M059J (cell line): ENCODE data around the gene PPP1R7. TPM values are rescaled to one million over a fixed set of nuclear protein-coding genes. Genes with fewer than 3 reads are reported as not detected.
"Not testable (repeated sequence)": the region's sequence is repeated elsewhere in the genome, so short reads cannot be mapped to it uniquely, and the experiment has no call there.

Experiments
- DNase-seq: peaks from one replicate; pipeline ENCODE4 v3.0.0-alpha.2; 2012; ENCODE audit warnings: low read depth
- total RNA-seq: library from RNA; depleted of rRNA; stranded (reverse); fragments of >200 nt; shearing (Covaris generic); gene quantifications from 2 replicates; pipeline ENCODE4 v1.2.3, GENCODE V29; 2014

PPP1R7 gene
- total RNA-seq, 1 experiment from 2014 or later: 60.7 TPM

- DNase-seq: no peak
Measured at GRCh38 chr2:241193271-241193670, 43.0 kb downstream of the PPP1R7 start.

- DNase-seq: no peak
Measured at GRCh38 chr2:241194811-241195210, 44.5 kb downstream of the PPP1R7 start.

GRCh38 chr2:241195506-241196130 is 45.4 kb downstream of the PPP1R7 start:
- DNase-seq: no peak

DNA sequence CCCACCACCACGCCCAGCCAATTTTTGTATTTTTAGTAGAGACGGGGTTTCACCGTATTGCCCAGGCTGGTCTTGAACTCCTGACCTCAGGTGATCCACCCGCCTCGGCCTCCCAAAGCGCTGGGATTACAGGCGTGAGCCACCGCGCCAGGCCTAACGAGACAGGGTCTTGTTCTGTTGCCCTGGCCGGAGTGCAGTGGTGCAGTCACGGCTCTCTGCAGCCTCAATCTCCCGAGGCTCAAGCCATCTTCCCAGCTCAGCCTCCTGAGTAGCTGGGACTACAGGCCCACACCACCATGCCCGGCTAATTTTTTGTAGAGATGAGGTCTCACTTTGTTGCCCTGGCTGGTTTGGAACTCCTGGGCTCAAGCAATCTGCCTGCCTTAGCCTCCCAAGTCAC is 47.0 kb downstream of the PPP1R7 start:
- not testable (repeated sequence) for DNase-seq

DNA sequence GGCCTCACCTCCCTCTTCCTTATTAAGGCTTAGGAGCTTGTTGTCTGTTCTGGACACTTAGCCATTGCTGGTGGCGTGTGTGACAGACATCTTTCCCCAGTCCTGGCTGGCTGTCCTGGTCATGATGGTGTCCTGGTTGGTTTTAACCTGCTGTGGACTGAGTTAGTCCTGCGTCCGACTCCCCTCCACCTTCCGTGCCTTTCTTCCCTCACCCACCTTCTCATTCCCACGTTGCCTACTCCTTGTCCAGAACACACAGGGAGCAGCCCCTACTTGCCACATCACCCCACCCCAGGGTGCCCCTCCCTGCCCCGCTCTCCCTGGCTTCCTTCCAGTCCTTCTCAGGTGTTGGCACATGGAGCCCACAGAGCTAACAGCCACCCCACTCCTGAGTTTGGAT is 47.7 kb downstream of the PPP1R7 start:
- DNase-seq: no peak

DNA sequence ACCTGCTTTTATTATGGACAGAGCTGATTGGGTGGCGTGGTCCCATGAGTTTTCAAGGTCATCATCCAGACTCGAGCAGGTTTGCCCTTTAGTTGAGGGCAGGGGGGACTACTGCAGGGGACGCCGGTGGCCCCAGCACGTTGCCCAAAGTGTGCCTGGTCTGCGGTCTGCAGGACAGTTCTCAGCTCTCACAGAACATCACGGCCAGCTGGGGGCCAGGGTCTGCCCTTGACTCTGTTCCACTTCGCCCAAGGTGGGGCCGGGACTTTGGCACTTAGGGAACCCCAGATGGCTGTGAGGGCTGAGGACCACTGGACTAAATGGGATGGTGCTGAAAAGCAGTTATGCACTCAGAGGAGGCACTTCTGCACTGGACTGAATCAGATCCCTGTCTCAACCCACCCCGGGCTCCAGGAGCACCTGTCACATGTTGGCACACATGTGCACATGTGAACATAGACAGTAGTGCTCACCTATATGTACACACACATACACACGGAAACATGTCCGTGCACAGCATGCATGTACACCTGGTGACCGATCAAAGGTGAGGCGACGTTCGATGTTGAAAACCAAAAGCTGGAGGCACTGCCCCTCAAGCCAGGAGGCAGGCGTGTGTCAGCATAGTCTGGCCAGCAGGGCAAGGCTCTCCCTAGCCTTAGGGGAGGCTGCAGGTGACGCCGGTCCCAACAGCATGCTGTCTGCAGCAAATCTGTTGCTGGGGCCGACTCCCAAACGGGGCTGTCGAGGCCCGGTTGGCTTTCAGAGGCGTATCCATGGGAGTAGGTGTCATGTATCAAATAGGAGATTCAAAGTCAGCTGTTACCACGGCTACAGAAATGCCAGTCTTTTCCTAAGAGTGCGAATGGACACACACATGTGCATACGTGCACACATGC is 48.4 kb downstream of the PPP1R7 start:
- DNase-seq: no peak

DNA sequence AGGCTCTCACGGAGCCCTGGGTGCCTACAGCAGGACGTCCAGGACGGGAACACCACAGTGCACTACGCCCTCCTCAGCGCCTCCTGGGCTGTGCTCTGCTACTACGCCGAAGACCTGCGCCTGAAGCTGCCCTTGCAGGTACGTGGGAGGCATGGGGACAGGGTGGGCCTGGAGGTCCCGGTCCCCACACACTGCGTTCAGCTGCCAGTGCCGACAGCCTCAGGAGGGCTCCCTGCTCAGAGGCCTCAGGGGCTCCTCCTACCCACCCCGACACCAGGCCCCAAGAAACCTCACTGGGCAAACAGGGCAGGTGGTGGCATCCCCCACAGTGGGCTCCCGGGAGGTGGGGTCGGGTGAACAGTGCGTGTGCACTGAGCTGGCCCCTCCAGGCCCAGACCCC is 49.0 kb downstream of the PPP1R7 start:
- DNase-seq: no peak

DNA sequence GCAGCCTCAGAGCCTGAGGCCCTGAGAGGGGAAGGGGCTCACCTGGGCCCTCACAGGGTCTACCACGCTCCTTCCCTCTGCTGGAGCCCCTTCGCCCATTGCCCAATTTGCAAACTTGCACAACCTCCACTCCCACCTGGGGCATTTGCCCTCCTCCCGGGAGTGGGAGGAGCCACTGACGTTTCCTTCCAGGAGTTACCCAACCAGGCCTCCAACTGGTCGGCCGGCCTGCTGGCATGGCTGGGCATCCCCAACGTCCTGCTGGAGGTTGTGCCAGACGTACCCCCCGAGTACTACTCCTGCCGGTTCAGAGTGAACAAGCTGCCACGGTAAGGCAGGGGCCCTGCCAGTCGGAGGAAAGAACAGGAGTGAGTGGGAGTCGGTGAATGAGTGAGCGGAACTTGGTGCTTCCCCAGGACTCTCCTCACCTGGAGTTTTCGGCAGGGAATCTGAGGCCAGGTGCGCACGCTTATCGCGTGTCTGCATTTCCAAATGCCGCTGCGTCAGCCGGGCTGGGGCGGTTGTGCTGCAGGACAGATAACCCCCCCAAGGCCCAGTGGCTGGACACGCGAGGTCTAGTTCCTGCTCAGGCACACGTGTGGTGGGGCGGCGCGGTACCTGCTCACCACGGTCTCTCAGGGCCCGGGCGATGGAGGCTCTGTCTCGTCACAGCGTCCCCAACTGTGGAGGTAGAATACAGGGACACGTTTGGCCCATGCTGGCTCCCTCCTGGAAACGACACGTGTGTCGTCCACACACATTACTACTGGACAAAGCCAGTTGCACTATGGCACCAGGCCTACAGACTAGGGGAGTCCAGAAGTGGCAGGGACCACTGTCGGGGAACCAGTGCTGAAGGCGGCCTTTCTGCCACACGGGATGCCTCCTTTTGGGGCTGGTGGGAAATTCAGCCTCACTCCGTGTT is 49.9 kb downstream of the PPP1R7 start:
- DNase-seq: no peak

GRCh38 chr2:241200822-241201395 is 50.6 kb downstream of the PPP1R7 start:
- no peak for DNase-seq

- no peak for DNase-seq
Measured at GRCh38 chr2:241201445-241202267, 51.4 kb downstream of the PPP1R7 start.

GRCh38 chr2:241202268-241202585 is 52.0 kb downstream of the PPP1R7 start:
- no peak for DNase-seq

DNA sequence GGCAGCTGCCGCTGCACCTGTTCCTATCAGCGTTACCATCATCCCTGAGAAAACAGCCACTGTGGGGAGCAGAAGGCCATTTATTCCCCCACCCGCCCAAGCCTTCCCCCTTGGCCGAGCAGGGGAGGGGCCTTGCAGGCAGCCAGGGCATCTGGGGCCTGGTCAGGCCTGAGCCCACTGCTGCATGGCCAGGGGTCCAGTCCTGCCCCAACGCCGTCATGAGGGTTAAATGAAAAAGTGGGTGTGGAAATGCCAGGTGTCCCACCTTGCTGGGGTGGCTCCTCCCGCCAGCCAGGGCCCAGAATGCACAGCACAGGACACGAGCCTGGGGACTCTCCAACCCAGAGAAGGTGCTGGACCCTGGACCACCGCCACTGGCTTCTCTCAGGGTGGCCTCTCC is 52.4 kb downstream of the PPP1R7 start:
- no peak for DNase-seq

GRCh38 chr2:241203218-241204009 is 53.1 kb downstream of the PPP1R7 start:
- DNase-seq: no peak

DNA sequence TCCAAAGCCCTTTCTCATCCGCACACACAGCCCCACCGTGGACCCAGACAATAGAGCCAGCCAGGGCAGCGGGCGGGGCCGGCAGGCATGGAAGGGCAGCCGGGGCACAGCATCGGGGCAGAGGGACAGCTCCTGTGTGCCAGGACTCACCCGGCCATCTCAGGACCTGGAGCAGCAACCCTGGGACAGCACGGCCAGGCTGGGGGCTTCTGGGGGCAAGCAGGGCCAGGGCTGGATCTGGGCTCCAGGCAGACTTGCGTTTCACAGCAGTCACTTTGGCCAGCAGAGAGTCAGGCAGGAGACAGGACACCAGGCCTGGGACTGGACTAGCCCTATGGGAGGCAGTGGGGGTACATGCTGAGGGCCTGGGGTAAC is 53.7 kb downstream of the PPP1R7 start:
- no peak for DNase-seq

- no peak for DNase-seq
Measured at GRCh38 chr2:241204490-241204889, 54.2 kb downstream of the PPP1R7 start.

GRCh38 chr2:241205086-241205485 is 54.8 kb downstream of the PPP1R7 start:
- no peak for DNase-seq

GRCh38 chr2:241207151-241207550 is 56.9 kb downstream of the PPP1R7 start:
- DNase-seq: no peak

- DNase-seq: no peak
Measured at GRCh38 chr2:241207641-241208040, 57.4 kb downstream of the PPP1R7 start.

- no peak for DNase-seq
Measured at GRCh38 chr2:241208058-241208457, 57.8 kb downstream of the PPP1R7 start.

GRCh38 chr2:241209271-241209670 is 59.0 kb downstream of the PPP1R7 start:
- no peak for DNase-seq
